Calu3 (cell line): ENCODE results near the gene PRR7. TPM values are rescaled to one million over a fixed set of nuclear protein-coding genes. Genes with fewer than 3 reads are reported as not detected.

Experiments
- BruUV-seq: library from RNA; stranded (reverse); fragments of 400-500 nt; replicated peaks from 2 replicates; lab custom pipeline; 2021; lab: Mats Ljungman, UMichigan
- CTCF ChIA-PET: fragments of 300-600 bp; sonication (Branson Sonifier 250); formaldehyde crosslinking; loops from one replicate; lab custom pipeline; 2022; ENCODE audit warnings: antibody characterized with exemption; lab: Charles Lee
- DNase-seq: peaks from one replicate; pipeline ENCODE4 v3.0.0; 2022
- H3K27ac Mint-ChIP-seq: one replicate; pipeline ENCODE4 v1.8.0; 2022; ENCODE audit warnings: mixed read lengths; ENCODE audit not compliant: unreplicated experiment
- H3K27me3 Mint-ChIP-seq: one replicate; pipeline ENCODE4 v1.8.0; 2022; ENCODE audit warnings: mixed read lengths; ENCODE audit not compliant: unreplicated experiment
- H3K36me3 Mint-ChIP-seq: one replicate; pipeline ENCODE4 v1.8.0; 2022; ENCODE audit warnings: mild to moderate bottlenecking, moderate library complexity, mixed read lengths; ENCODE audit not compliant: insufficient read depth, unreplicated experiment
- H3K4me1 Mint-ChIP-seq: one replicate; pipeline ENCODE4 v1.8.0; 2022; ENCODE audit warnings: mild to moderate bottlenecking, low read depth, mixed read lengths; ENCODE audit not compliant: unreplicated experiment
- H3K4me3 Mint-ChIP-seq: one replicate; pipeline ENCODE4 v1.8.0; 2022; ENCODE audit warnings: mild to moderate bottlenecking, low read depth, moderate library complexity, mixed read lengths; ENCODE audit not compliant: unreplicated experiment
- H3K9me3 Mint-ChIP-seq: one replicate; pipeline ENCODE4 v1.8.0; 2022; ENCODE audit warnings: low read depth, mixed read lengths; ENCODE audit not compliant: unreplicated experiment
- CTCF ChIP-seq: fragments of 200-600 bp; IDR thresholded peaks from one replicate; pipeline ENCODE4 v1.8.0; 2022; ENCODE audit warnings: antibody characterized with exemption; ENCODE audit not compliant: unreplicated experiment
- intact Hi-C: fragments of 100-400 bp; cut with micrococcal nuclease; formaldehyde crosslinking; loops from one replicate; pipeline ENCODE4 v1.10.0; 2022; ENCODE audit not compliant: unreplicated experiment
- total RNA-seq: library from RNA; stranded (reverse); gene quantifications from 2 replicates; pipeline ENCODE4 v1.2.3, GENCODE V29; 2022

PRR7 gene
- total RNA-seq, 1 experiment from 2014 or later = 25.2 TPM

- intact Hi-C loops = loop anchor here (10.0 kb wide), 1 partner anchor 345 kb away; no protein-coding TSS in a partner anchor
- no peaks in the 10 kb centered on the region for H3K9me3 Mint-ChIP-seq
- CTCF ChIA-PET = no interaction called here
- no peak overlapping the region for H3K27ac Mint-ChIP-seq
- peaks cover 12% of the 10 kb centered on the region for H3K4me1 Mint-ChIP-seq
- H3K36me3 Mint-ChIP-seq = peaks cover 94% of the 10 kb centered on the region
- no peak for TF ChIP-seq CTCF
- no peaks in the 10 kb centered on the region for H3K27me3 Mint-ChIP-seq
- DNase-seq = no peak
- BruUV-seq = no TSS peak
- no peak overlapping the region for H3K4me3 Mint-ChIP-seq
Observed at GRCh38 chr5:177459357-177459756, 12.7 kb downstream of the PRR7 start.

- no peak overlapping the region for H3K4me3 Mint-ChIP-seq
- TF ChIP-seq CTCF = no peak
- no peaks in the 10 kb centered on the region for H3K9me3 Mint-ChIP-seq
- CTCF ChIA-PET = no interaction called here
- no TSS peak for BruUV-seq
- H3K27ac Mint-ChIP-seq = no peak overlapping the region
- no peaks in the 10 kb centered on the region for H3K27me3 Mint-ChIP-seq
- no peak for DNase-seq
- H3K4me1 Mint-ChIP-seq = peaks cover 12% of the 10 kb centered on the region
- peaks cover 94% of the 10 kb centered on the region for H3K36me3 Mint-ChIP-seq
- intact Hi-C loops = loop anchor here (10.0 kb wide), 1 partner anchor 345 kb away; no protein-coding TSS in a partner anchor
Observed at GRCh38 chr5:177459819-177460628, 13.4 kb downstream of the PRR7 start.

- intact Hi-C loops = no loop called here
- no peak for TF ChIP-seq CTCF
- DNase-seq = no peak
- CTCF ChIA-PET = no interaction called here
- H3K4me1 Mint-ChIP-seq = peaks cover under 1% of the 10 kb centered on the region
- H3K4me3 Mint-ChIP-seq = no peak overlapping the region
- H3K27ac Mint-ChIP-seq = no peak overlapping the region
- no peaks in the 10 kb centered on the region for H3K27me3 Mint-ChIP-seq
- no TSS peak for BruUV-seq
- peaks cover 93% of the 10 kb centered on the region for H3K36me3 Mint-ChIP-seq
- H3K9me3 Mint-ChIP-seq = no peaks in the 10 kb centered on the region
Observed at GRCh38 chr5:177462021-177462670, 15.5 kb downstream of the PRR7 start.

- Mint-ChIP-seq H3K27ac (no peak overlapping the region), H3K9me3 (no peaks in the 10 kb centered on the region), H3K4me3 (no peak overlapping the region), H3K4me1 (peaks cover 10% of the 10 kb centered on the region), H3K27me3 (no peaks in the 10 kb centered on the region), H3K36me3 (peaks cover 88% of the 10 kb centered on the region)
- intact Hi-C loops = no loop called here
- no TSS peak for BruUV-seq
- CTCF ChIA-PET = interaction anchor here (0.7 kb wide), 1 partner anchor 39 kb away, joined by 3 read pairs; no protein-coding TSS in a partner anchor
- DNase-seq = no peak
- TF ChIP-seq CTCF = no peak
Observed at GRCh38 chr5:177465044-177465443, 18.4 kb downstream of the PRR7 start.
